Measurements from ENCODE around the gene TLN1.

DNA sequence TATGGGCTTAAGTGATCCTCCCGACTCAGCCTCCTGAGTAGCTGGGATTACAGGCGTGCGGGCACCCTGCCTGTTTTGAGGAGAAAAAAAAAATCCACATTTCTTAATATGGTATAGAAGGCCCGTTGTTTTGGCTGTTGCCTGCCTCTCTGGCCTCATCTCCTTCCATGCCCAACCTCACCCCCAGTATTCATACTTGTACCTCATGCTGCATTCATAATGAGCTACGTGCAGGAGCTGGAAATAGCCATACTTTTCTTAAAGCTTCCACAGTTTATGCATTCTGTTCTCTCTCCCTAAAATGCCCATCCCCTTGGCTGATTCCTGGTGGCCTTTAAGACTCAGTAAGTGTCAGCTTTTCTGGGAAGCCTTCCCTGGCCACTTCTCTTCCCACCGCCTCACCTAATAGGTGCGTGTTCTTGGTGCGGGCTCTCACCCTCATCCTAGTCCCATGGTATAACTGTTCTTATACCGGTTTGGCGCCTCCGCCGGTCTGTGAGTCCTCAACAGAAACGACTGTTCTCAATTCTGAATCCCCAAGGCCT is 40.2 kb downstream of the TLN1 start:
- TF ChIP-seq, protein P1, sequence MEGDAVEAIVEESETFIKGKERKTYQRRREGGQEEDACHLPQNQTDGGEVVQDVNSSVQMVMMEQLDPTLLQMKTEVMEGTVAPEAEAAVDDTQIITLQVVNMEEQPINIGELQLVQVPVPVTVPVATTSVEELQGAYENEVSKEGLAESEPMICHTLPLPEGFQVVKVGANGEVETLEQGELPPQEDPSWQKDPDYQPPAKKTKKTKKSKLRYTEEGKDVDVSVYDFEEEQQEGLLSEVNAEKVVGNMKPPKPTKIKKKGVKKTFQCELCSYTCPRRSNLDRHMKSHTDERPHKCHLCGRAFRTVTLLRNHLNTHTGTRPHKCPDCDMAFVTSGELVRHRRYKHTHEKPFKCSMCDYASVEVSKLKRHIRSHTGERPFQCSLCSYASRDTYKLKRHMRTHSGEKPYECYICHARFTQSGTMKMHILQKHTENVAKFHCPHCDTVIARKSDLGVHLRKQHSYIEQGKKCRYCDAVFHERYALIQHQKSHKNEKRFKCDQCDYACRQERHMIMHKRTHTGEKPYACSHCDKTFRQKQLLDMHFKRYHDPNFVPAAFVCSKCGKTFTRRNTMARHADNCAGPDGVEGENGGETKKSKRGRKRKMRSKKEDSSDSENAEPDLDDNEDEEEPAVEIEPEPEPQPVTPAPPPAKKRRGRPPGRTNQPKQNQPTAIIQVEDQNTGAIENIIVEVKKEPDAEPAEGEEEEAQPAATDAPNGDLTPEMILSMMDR (conservative IDR thresholded peaks at IDR 0.05; ENCODE audit: low read length) = no peak
- TF ChIP-seq EZH2phosphoT487 (IDR thresholded peaks at IDR 0.05; ENCODE audit: borderline replicate concordance, low read depth, low read length) = no peak

Data from OCI-LY7 (cell line).